ENCODE data around the gene KRT31.

- TF ChIP-seq CTCF (IDR thresholded peaks at IDR 0.05; ENCODE audit: poor library complexity, severe bottlenecking): no peak
- TF ChIP-seq MXI1 (conservative IDR thresholded peaks at IDR 0.05; ENCODE audit: poor library complexity, severe bottlenecking): no peak
- TF ChIP-seq POLR2AphosphoS5 (IDR thresholded peaks at IDR 0.05): no peak
- TF ChIP-seq REST (IDR thresholded peaks at IDR 0.05; ENCODE audit: borderline replicate concordance): no peak
- TF ChIP-seq EZH2 (IDR thresholded peaks at IDR 0.05; ENCODE audit: borderline replicate concordance, insufficient read depth, low read length, poor library complexity, severe bottlenecking): no peak
- TF ChIP-seq EP300 (conservative IDR thresholded peaks at IDR 0.05; ENCODE audit: poor library complexity, severe bottlenecking): no peak
- TF ChIP-seq RAD21 (conservative IDR thresholded peaks at IDR 0.05): no peak
- TF ChIP-seq SMC3 (conservative IDR thresholded peaks at IDR 0.05; ENCODE audit: poor library complexity): no peak
Observed at GRCh38 chr17:41415411-41415810, 18.0 kb upstream of the KRT31 start.

Data from neural cell (in vitro differentiated cells).